Renal pelvis (tissue), 4 donors: Measurements from ENCODE around the gene HTR3C. TPM values are rescaled to one million over a fixed set of nuclear protein-coding genes. Genes with fewer than 3 reads are reported as not detected.

ENCODE experiments used
- DNase-seq: peaks from one replicate; pipeline ENCODE4 v3.0.0-alpha.2; 2013
- polyA plus RNA-seq, 3 donors: library from polyadenylated mRNA; unstranded; fragments of 120-200 nt; gene quantifications; one replicate each; pipeline ENCODE4 v1.2.1, GENCODE V29; 2013; ENCODE audit not compliant: insufficient read length in 3 of 3

The HTR3C gene
- polyA plus RNA-seq, 3 donors, result not detected

GRCh38 chr3:184082465-184082864 lies 29.6 kb downstream of the HTR3C start:
- no peak for DNase-seq

- no peak for DNase-seq
These were observed 32.6 kb downstream of the HTR3C start for GRCh38 chr3:184085389-184085852.

DNA sequence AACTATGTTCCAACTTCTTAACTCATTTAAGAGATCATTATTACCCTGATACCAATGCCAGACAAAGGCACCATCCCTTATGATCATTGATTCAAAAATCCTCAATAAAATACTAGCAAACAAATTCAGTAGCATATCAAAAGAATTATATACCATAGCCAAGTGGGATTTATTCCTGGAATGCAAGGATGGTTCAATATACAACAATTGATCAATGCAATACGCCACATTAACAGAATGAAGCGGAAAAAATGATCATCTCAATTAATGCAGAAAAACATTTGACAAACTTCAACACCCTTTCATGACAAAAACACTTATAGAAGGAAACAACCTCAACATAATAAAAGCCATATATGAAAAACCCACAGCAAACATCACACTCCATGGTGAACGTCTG lies 39.4 kb downstream of the HTR3C start:
- no peak for DNase-seq

GRCh38 chr3:184096811-184097383 lies 44.0 kb downstream of the HTR3C start, which contains the start of gene HTR3E:
Gene HTR3E, plus strand, starts transcription at chr3:184097064. Its CDS starts 466 bp downstream, at chr3:184097530.
- no peak for DNase-seq

- no peak for DNase-seq
These were observed 44.7 kb downstream of the HTR3C start for GRCh38 chr3:184097556-184097955.

DNA sequence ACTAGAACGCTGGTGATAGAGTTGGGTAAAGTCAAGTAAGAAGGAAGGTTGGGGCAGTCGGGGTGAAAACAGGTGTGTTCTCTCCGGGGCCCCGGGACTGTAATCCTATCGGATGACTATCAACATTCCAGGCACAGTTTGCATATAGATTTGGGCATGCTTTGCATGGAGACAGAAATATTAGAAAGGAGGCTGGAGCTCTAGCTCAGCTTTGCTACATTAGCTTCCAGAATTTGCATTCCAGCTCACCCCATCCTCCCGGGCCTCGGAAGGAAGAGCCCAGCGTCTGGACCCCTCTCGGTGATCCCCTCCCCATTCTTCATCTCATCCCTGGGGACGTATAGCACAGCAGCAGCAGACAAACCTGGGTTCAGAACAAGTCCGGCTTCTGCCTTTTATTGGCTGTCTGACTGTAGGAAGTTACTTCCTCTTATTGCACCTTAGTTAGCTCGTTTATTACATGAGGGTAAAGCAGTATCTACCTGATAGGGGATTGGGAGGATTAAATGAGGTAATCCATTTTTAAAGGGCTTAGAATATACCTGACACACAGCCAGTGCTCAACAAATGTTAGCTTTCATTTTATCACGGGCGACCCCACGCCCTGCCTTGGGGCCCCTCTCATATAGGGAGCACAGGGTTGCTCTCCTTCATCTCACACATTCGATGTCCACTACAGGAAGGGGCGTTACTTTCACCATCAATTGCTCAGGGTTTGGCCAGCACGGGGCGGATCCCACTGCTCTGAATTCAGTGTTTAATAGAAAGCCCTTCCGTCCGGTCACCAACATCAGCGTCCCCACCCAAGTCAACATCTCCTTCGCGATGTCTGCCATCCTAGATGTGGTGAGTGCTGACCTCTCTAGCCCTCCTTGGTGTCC lies 47.2 kb downstream of the HTR3C start:
- DNase-seq, result no peak

Other genes starting within 250 kb of the HTR3C start
- gene MAP6D1, start 227.5 kb upstream of the HTR3C start, polyA plus RNA-seq, result 1 to 10 TPM in 2 of 3 donors, under 1 TPM in 1; 0.86 to 1.6 (median 1.6) TPM
- gene PARL, start 168.2 kb upstream of the HTR3C start, polyA plus RNA-seq, result 10 to 100 TPM; 51.4 to 57.0 (median 55.0) TPM
- gene ABCC5, start 35.2 kb upstream of the HTR3C start, polyA plus RNA-seq, result 10 to 100 TPM; 51.8 to 79.4 (median 62.3) TPM
- not detected for gene HTR3D, start 21.3 kb upstream of the HTR3C start, polyA plus RNA-seq
- gene HTR3E, start 44.0 kb downstream of the HTR3C start, polyA plus RNA-seq, result under 1 TPM in 1 of 3 donors, not detected in 2; 0.07 TPM
- gene EIF2B5, start 82.3 kb downstream of the HTR3C start, polyA plus RNA-seq, result 10 to 100 TPM; 49.2 to 55.3 (median 55.3) TPM
- gene DVL3, start 102.3 kb downstream of the HTR3C start, polyA plus RNA-seq, result 10 to 100 TPM; 81.8 to 97.5 (median 82.1) TPM
- gene AP2M1, start 121.8 kb downstream of the HTR3C start, polyA plus RNA-seq, result 100 to 1,000 TPM; 331 to 367 (median 357) TPM
- 10 to 100 TPM; 65.0 to 73.6 (median 69.7) TPM for gene ABCF3, start 133.2 kb downstream of the HTR3C start, polyA plus RNA-seq
- 1 to 10 TPM; 2.1 to 3.1 (median 2.5) TPM for gene VWA5B2, start 176.5 kb downstream of the HTR3C start, polyA plus RNA-seq
- gene ALG3, start 195.9 kb downstream of the HTR3C start, polyA plus RNA-seq, result 10 to 100 TPM; 38.7 to 41.7 (median 40.6) TPM
- gene EEF1AKMT4, start 196.6 kb downstream of the HTR3C start, polyA plus RNA-seq, result 1 to 10 TPM; 3.1 to 3.3 (median 3.2) TPM
- gene CAMK2N2, start 208.5 kb downstream of the HTR3C start, polyA plus RNA-seq, result under 1 TPM in 1 of 3 donors, not detected in 2; 0.19 TPM
- gene ECE2, start 223.0 kb downstream of the HTR3C start, polyA plus RNA-seq, result under 1 TPM in 2 of 3 donors, not detected in 1; 0.04 to 0.10 TPM
- 100 to 1,000 TPM; 214 to 250 (median 245) TPM for gene PSMD2, start 246.2 kb downstream of the HTR3C start, polyA plus RNA-seq